Measurements from ENCODE around the gene NINJ2.
A peak's percentile ranks its signal among the peaks of the same experiment; 100 is the strongest.
"Not testable (repeated sequence)": the region's sequence is repeated elsewhere in the genome, so short reads cannot be mapped to it uniquely, and the experiment has no call there.

The NINJ2 gene

GRCh38 chr12:663293-663871, at the start of gene NINJ2:
TSS of gene NINJ2 (minus strand) at chr12:663445. CDS start at chr12:663360, 85 bp downstream.
- no peak for DNase-seq

DNA sequence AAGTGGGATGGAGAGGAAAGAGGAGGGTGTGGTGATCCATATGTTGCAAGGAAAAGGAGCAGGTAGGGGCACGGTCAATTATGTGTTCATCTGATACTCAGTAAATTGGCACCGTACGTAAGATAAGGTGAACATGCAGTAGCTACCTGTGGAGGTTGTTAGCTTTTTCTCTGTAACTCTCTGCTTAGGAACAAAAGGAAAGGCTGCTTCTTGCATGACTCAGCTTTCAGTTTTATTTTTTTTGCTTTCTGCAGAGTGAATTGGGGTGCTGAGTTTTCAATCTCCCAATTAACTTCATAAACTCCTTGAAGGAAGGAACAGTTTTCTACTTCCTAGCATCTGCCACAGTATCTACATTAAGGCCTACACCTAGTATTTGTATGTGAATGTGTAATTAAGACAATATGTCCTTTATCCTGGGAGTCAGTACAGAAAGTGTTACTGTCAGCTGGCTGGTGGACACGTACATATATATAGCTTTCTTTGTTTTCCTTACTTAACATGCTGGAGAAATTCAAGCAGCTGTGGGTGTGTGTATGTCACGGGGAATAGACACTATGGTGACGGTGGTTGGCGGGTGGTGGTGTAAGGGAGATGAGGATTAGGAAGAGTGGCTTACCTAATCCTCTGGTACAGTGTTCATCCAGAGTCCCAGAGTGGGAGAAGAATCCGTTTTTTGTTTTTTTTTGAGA, 49.1 kb upstream of the NINJ2 start:
- no peak for DNase-seq

DNA sequence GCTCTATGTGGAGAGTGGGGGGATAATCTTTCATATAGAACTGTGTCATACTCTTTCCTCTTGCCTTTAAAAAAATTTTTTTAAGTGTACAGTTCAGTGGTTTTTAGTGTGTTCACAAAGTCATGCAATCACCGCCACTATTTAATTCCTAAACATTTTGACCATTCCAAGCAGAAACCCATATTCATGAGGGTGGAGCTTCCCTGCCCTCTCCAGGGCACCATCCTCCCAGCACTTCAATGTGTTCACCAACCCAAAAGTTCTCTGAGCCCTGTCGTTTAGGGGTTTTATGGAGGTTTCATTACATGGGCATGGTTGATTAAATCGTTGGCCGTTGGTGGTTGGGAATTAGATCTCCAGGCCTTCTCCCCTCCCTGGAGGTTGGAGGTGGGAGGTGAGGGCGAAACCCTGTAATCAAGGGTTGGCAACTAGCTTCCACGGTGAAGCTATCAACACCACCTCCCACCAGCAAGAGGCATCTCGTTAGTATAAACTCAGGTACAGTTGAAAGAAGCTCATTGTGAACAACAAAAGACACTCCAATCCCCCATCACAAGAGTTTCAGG, 46.3 kb upstream of the NINJ2 start:
- no peak for DNase-seq

GRCh38 chr12:708084-708483, 44.8 kb upstream of the NINJ2 start:
- not testable (repeated sequence) for DNase-seq

DNA sequence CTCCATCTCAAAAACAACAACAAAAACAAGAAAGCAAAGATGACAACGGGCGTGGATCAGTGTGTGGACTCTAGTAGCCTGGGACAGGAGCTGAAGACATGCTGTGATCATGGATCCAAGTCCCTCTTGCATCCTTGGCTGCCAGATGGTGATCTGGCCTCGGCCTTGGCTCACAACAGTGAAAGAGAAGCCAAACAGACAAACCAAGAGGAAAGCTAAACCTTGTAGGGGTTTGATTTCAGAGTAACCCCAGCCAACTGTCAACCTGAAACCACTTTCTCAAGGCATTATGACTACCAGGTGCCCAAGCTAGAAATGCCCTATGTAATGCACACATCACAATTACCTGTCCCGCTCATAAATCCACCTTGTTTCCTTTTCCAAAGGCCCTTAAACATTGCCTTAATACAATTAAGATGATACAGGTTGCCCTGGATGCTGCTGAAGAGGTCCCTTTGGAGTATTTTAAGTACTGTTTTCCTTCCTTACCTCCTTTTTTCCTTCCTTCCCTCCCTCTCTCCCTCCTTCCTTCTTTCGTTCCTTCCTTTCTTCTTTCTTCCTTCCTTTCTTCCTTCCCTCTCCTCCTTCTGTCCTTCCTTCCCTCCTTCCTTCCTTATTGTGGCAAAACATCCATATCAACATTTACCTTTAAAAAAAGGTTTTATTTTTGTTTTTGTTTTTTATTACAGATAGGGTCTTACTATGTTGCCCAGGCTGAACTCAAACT, 41.4 kb upstream of the NINJ2 start:
- no peak for DNase-seq

GRCh38 chr12:701896-702539, 38.8 kb upstream of the NINJ2 start:
- DNase-seq, result no peak

- no peak for DNase-seq
These were observed 36.8 kb upstream of the NINJ2 start for GRCh38 chr12:700016-700415.

DNA sequence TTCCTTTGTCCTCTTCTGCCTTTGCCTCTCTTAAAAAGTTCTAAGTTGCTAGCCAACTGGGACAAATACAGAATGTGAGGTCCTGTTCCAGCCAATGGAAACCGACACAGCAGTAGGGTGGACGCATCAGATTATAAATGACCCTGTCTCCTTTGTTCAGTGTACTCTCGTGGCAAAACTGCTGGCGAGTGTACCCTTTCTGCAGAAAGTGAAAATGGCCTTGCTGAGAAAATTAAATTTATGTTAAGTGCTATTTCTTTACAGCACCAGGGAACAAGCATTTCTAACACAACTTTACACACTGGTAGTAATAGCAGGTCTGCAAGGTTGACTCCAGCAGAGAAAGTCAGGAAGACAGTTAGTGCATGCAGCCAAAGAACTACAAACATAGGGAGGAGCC, 35.0 kb upstream of the NINJ2 start:
- not testable (repeated sequence) for DNase-seq

- DNase-seq, result peak; percentile 50 to 57 (median 53)
These were observed 34.2 kb upstream of the NINJ2 start for GRCh38 chr12:697481-697880.

DNA sequence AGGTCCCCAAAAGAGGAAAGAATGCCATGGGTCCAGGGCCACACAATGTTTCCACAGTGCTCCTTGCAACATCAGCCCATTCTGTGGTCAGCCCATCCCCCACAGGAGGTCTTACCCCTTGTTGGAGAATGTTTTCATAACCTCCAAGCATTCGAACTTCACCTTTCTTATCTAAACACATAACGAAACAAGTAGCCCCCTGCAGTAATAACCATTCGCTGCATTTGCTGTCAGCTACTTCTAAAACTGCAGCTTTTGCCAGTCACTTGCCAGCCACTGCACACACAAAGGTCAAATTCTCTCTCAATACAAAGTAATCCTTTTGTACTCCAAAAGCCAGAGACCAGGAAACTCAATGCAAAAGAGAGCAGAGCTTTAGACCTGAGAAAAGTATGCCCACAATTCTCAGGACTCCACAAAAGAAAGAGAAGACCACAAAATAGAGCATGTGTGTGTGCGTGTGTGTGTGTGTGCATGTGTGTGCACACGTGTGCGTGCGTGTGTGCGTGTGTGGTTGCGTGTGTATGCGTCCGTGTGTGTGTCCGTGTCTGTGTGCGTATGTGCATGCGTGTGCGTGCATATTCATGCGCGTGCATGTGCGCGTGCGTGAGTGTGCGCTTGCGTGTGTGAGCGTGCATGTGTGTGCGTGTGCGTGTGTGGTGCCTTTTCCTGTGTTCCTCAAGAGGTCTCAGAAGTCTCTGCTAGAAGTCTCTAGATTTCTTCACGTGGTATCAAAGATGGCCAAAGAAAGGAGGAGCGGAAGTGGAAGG, 31.7 kb upstream of the NINJ2 start:
- DNase-seq, result no peak

DNA sequence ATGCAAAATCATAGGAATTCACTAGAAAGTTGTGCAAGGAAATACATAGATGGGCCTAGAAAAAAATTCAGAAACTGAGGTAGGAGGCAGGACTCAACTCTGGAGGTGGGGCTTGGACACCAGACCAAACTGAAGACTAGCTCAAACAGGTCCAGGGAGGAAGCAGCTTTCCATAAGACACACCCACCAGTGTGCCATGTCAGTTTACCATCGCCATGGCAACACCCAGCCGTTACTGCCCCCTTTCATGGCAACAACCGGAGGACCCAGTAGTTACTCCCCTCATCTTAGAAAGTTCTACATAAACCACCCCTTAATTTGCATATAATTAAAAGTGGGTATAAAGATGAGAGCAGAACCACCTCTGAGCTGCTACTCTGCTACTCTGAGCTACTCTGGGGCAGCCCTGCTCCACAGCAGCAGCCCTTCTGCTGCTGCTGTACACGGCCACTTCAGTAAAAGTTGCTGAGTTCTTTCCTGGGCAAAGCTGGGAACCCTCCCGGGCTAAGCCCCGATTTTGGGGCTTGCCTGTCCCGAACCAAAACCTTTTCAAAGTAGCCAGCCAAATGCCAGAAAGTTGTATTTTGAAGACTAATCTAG, 30.8 kb upstream of the NINJ2 start:
- DNase-seq, result no peak

DNA sequence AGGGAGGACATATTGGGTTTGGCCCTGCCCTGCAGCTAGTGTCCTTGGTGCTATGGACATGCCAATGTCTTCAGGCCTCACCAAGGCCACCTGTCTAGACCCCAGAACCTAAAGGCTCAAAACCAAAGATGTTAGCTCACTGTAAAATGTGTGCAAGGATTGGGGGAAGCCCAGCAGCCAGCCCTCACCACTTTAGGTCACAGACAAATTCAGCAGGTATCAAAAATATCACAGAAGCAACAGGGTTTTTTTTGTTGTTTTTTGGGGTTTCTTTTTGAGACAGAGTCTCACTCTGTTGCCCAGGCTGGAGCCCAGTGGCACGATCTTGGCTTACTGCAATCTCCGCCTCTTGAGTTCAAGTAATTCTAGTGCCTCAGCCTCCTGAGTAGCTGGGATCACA, 29.0 kb upstream of the NINJ2 start:
- no peak for DNase-seq

GRCh38 chr12:690466-690865, 27.2 kb upstream of the NINJ2 start:
- DNase-seq, result no peak

GRCh38 chr12:685388-685787, 22.1 kb upstream of the NINJ2 start:
- peak; percentile 55 to 70 (median 66) for DNase-seq

GRCh38 chr12:684416-684815, 21.2 kb upstream of the NINJ2 start:
- DNase-seq, result no peak

- DNase-seq, result no peak
These were observed 18.5 kb upstream of the NINJ2 start for GRCh38 chr12:681568-682256.

DNA sequence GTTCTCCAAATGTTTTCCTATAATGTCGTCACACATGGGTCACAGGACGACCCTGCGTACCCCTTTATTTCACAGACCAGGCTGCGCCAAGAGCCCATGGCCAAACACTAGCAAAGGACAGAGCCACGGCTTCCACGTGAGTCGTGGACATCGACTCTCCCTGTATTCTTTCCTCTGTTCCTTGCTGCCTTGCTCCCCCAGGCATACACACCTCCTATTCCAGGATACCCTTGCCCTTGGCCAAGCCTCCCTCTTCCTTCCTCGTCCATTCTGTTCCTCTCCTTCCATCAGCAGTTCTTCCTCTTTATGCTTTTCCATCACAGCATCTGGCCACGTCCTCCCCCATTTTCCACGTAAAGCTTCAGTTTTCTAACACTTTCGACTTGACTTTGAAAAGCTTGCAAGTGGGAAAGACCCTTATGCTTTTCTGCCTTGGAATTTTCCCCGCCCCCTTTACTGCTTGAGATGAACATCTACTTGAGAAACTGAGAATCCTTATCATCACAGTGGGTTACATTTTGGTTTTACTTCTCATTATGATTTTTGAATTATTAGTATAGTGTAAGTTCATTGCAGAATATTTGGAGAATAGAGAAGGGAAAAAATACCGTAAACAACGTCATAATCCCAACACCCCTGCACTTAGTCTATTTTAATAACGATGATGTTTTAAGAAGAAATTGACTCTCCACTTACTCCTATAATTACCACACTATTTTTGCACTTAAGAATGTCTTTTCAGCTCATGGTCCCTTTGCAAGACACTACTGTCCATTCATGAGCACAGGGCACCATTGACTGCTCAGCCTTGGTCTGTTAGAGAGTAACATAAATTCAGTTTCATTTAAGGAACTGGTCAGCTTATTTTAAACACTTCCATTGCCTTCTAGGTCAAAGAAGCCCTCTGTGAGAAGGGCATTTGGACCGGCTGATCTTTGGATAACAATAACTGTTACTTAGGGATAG, 15.8 kb upstream of the NINJ2 start:
- no peak for DNase-seq

- no peak for DNase-seq
These were observed 12.3 kb upstream of the NINJ2 start for GRCh38 chr12:675562-675961.

GRCh38 chr12:674272-674781, 11.1 kb upstream of the NINJ2 start:
- peak; percentile 46 to 65 (median 63) for DNase-seq

DNA sequence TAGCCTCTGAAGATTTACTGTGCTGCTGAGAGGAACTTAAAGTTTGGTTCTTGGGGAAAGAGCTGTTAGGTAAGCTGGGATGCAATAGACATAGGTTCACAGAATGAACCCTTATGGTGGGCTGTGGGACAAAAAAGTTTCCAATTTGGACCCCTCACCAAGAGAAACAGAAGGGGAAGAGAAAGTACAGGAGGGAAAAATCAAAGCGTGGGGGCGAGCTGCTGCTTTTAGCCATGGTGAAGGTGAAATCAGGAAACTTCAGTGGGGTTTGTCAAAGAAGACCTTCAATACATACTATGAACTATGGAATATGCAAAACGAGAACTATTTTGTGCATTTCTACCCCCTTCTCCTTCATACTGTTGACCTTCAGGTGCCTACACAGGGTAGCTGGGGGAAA, 10.6 kb upstream of the NINJ2 start:
- no peak for DNase-seq
